Measurements from ENCODE around the gene STAG1. TPM values are rescaled to one million over a fixed set of nuclear protein-coding genes. Genes with fewer than 3 reads are reported as not detected.

STAG1 gene
- polyA plus RNA-seq, 1 donor from 2014 or later = 30.8 TPM

GRCh38 chr3:136789976-136790375 lies 37.8 kb upstream of the STAG1 start:
- no peak overlapping the region for H3K9ac ChIP-seq (ENCODE audit: low read length)
- no peak overlapping the region for H3K4me2 ChIP-seq (ENCODE audit: low read length)
- no peaks in the 10 kb centered on the region for H3K9me3 ChIP-seq (ENCODE audit: low read length)
- H3K79me2 ChIP-seq (replicated peaks; ENCODE audit: insufficient read depth, low read length) = no peaks in the 10 kb centered on the region
- no peak overlapping the region for H3K4me3 ChIP-seq (ENCODE audit: low read length)
- TF ChIP-seq MXI1 (conservative IDR thresholded peaks at IDR 0.05; ENCODE audit: poor library complexity, severe bottlenecking) (no peak), RAD21 (conservative IDR thresholded peaks at IDR 0.05) (no peak), TAF1 (IDR thresholded peaks at IDR 0.05; ENCODE audit: low read depth) (no peak), REST (IDR thresholded peaks at IDR 0.05; ENCODE audit: borderline replicate concordance) (no peak), EZH2 (IDR thresholded peaks at IDR 0.05; ENCODE audit: borderline replicate concordance, insufficient read depth, low read length, poor library complexity, severe bottlenecking) (no peak), SMC3 (conservative IDR thresholded peaks at IDR 0.05; ENCODE audit: poor library complexity) (no peak), EP300 (conservative IDR thresholded peaks at IDR 0.05; ENCODE audit: poor library complexity, severe bottlenecking) (no peak), POLR2AphosphoS5 (IDR thresholded peaks at IDR 0.05) (no peak), CTCF (IDR thresholded peaks at IDR 0.05; ENCODE audit: poor library complexity, severe bottlenecking) (no peak)
- H3K27ac ChIP-seq (ENCODE audit: low read length) = no peak overlapping the region
- no peaks in the 10 kb centered on the region for H4K20me1 ChIP-seq (ENCODE audit: insufficient read depth)
- no peaks in the 10 kb centered on the region for H3F3A ChIP-seq (ENCODE audit: insufficient read depth, low read length, poor library complexity, severe bottlenecking)
- H3K36me3 ChIP-seq (ENCODE audit: insufficient read depth, low read length) = no peaks in the 10 kb centered on the region
- H2AFZ ChIP-seq (ENCODE audit: low read depth, low read length) = no peak overlapping the region
- H3K9me2 ChIP-seq (ENCODE audit: insufficient read depth, low read length) = no peaks in the 10 kb centered on the region
- H3K27me3 ChIP-seq (ENCODE audit: insufficient read depth, low read depth, low read length) = no peaks in the 10 kb centered on the region

GRCh38 chr3:136788154-136788553 lies 36.0 kb upstream of the STAG1 start:
- H3K27me3 ChIP-seq (ENCODE audit: insufficient read depth, low read depth, low read length) = no peaks in the 10 kb centered on the region
- H3K9me3 ChIP-seq (ENCODE audit: low read length) = no peaks in the 10 kb centered on the region
- H3K4me3 ChIP-seq (ENCODE audit: low read length) = no peak overlapping the region
- no peaks in the 10 kb centered on the region for H3K36me3 ChIP-seq (ENCODE audit: insufficient read depth, low read length)
- H3F3A ChIP-seq (ENCODE audit: insufficient read depth, low read length, poor library complexity, severe bottlenecking) = no peaks in the 10 kb centered on the region
- H4K20me1 ChIP-seq (ENCODE audit: insufficient read depth) = no peaks in the 10 kb centered on the region
- H3K9ac ChIP-seq (ENCODE audit: low read length) = no peak overlapping the region
- no peak for TF ChIP-seq CTCF (IDR thresholded peaks at IDR 0.05; ENCODE audit: poor library complexity, severe bottlenecking)
- no peak for TF ChIP-seq EP300 (conservative IDR thresholded peaks at IDR 0.05; ENCODE audit: poor library complexity, severe bottlenecking)
- no peak for TF ChIP-seq REST (IDR thresholded peaks at IDR 0.05; ENCODE audit: borderline replicate concordance)
- no peak for TF ChIP-seq TAF1 (IDR thresholded peaks at IDR 0.05; ENCODE audit: low read depth)
- no peak for TF ChIP-seq RAD21 (conservative IDR thresholded peaks at IDR 0.05)
- TF ChIP-seq MXI1 (conservative IDR thresholded peaks at IDR 0.05; ENCODE audit: poor library complexity, severe bottlenecking) = no peak
- TF ChIP-seq POLR2AphosphoS5 (IDR thresholded peaks at IDR 0.05) = no peak
- no peak for TF ChIP-seq EZH2 (IDR thresholded peaks at IDR 0.05; ENCODE audit: borderline replicate concordance, insufficient read depth, low read length, poor library complexity, severe bottlenecking)
- TF ChIP-seq SMC3 (conservative IDR thresholded peaks at IDR 0.05; ENCODE audit: poor library complexity) = no peak
- H2AFZ ChIP-seq (ENCODE audit: low read depth, low read length) = no peak overlapping the region
- no peaks in the 10 kb centered on the region for H3K79me2 ChIP-seq (replicated peaks; ENCODE audit: insufficient read depth, low read length)
- no peaks in the 10 kb centered on the region for H3K9me2 ChIP-seq (ENCODE audit: insufficient read depth, low read length)
- H3K4me2 ChIP-seq (ENCODE audit: low read length) = no peak overlapping the region
- H3K27ac ChIP-seq (ENCODE audit: low read length) = no peak overlapping the region

Data from neural cell (in vitro differentiated cells).